HepG2 (cell line): ENCODE results near the gene MAGIX. TPM values are rescaled to one million over a fixed set of nuclear protein-coding genes. Genes with fewer than 3 reads are reported as not detected.
"Not testable (repeated sequence)": the region's sequence is repeated elsewhere in the genome, so short reads cannot be mapped to it uniquely, and the experiment has no call there.

Experiments used
- ATAC-seq: fragments of 200-7000 bp; cut with Tn5 transposase; 3 replicates; pipeline ENCODE4 v1.9.1; 2020; ENCODE audit warnings: mild to moderate bottlenecking, moderate library complexity
- BruUV-seq: library from RNA; stranded (reverse); fragments of 400-500 nt; replicated peaks from 2 replicates; lab custom pipeline; 2021; lab: Mats Ljungman, UMichigan
- CTCF ChIA-PET: fragments of 300-600 bp; formaldehyde crosslinking; extraction: SDS; loops from one replicate; lab custom pipeline; 2021; ENCODE audit warnings: low total read pairs, inconsistent platforms, low intra/inter-chr PET ratio; lab: Yijun Ruan, JAX
- POLR2A ChIA-PET: fragments of 350-600 bp; sonication (Branson Sonifier 250); formaldehyde crosslinking; loops from one replicate; lab custom pipeline; 2020; ENCODE audit warnings: antibody characterized with exemption, inconsistent platforms; lab: Yijun Ruan, JAX
- DNase-seq: peaks from one replicate; pipeline ENCODE4 v3.0.0-alpha.2; 2015; ENCODE audit warnings: low spot score
- FAIRE-seq: peaks from 3 replicates; lab custom pipeline; 2011; peaks lifted over from hg19 to GRCh38; lab: Jason Lieb, UNC
- H2AFZ ChIP-seq: one replicate; pipeline ENCODE4 v1.6.1; 2011; ENCODE audit warnings: low read length, inconsistent platforms
- H3K27ac ChIP-seq: fragments of 300-600 bp; 3 replicates; pipeline ENCODE4 v1.8.0; 2011; ENCODE audit warnings: mixed run types, mild to moderate bottlenecking, mixed read lengths, low read length, inconsistent platforms; ENCODE audit not compliant: insufficient read depth; ENCODE audit errors: extremely low read length
- H3K27me3 ChIP-seq, 2 experiments: fragments of 200-600 bp in 1 of 2; 2 replicates in 1 of 2; 3 replicates in 1 of 2; pipeline versions ENCODE4 v1.6.0 to v1.8.0; 2011; ENCODE audit warnings: low read length in 2 of 2, mild to moderate bottlenecking in 2 of 2, moderate library complexity in 2 of 2, inconsistent platforms in 1 of 2; ENCODE audit not compliant: insufficient read depth in 2 of 2, control insufficient read depth in 1 of 2
- H3K36me3 ChIP-seq, 2 experiments: fragments of 200-600 bp in 1 of 2; replicated peaks in 1 of 2; 2 replicates in 1 of 2; 3 replicates in 1 of 2; pipeline versions ENCODE4 v1.5.1 to v1.8.0; 2011; ENCODE audit warnings: low read length in 2 of 2, inconsistent platforms in 1 of 2; ENCODE audit not compliant: insufficient read depth in 2 of 2, control insufficient read depth in 1 of 2
- H3K4me1 ChIP-seq: 2 replicates; pipeline ENCODE4 v1.5.1; 2012; ENCODE audit warnings: low read length, inconsistent platforms; ENCODE audit not compliant: insufficient read depth
- H3K4me2 ChIP-seq: 2 replicates; pipeline ENCODE4 v1.6.0; 2011; ENCODE audit warnings: low read depth, low read length, inconsistent platforms
- H3K4me3 ChIP-seq, 3 experiments: fragments of 200-600 bp in 1 of 3; sonication (generic), shearing (Covaris generic) in 1 of 3; replicated peaks in 1 of 3; 2 replicates each; pipeline ENCODE4 v1.5.1; 2011 to 2016; ENCODE audit warnings: low read length in 3 of 3, inconsistent platforms in 2 of 3, low read depth in 2 of 3, mild to moderate bottlenecking in 2 of 3, control low read depth in 1 of 3, mixed read lengths in 1 of 3; ENCODE audit not compliant: insufficient read depth in 1 of 3
- H3K79me2 ChIP-seq: one replicate; pipeline ENCODE4 v1.6.1; 2011; ENCODE audit warnings: low read length, inconsistent platforms; ENCODE audit not compliant: insufficient read depth
- H3K9ac ChIP-seq: 2 replicates; pipeline ENCODE4 v1.6.0; 2011; ENCODE audit warnings: mild to moderate bottlenecking, low read depth, low read length, inconsistent platforms; ENCODE audit not compliant: insufficient read depth
- H3K9me3 ChIP-seq: 2 replicates; pipeline ENCODE4 v1.5.1; 2012; ENCODE audit warnings: mild to moderate bottlenecking, low read length
- H4K20me1 ChIP-seq: 2 replicates; pipeline ENCODE4 v1.6.0; 2011; ENCODE audit warnings: inconsistent platforms, mild to moderate bottlenecking, low read length, moderate library complexity; ENCODE audit not compliant: insufficient read depth
- BORCS8-MEF2B ChIP-seq: sonication (generic); formaldehyde crosslinking; IDR thresholded peaks from 2 replicates; pipeline ENCODE4 v1.8.0; 2022; ENCODE audit warnings: mild to moderate bottlenecking, missing genetic modification reagents
- ELF3 ChIP-seq: IDR thresholded peaks from 2 replicates; pipeline ENCODE4 v1.6.1; 2016; ENCODE audit warnings: missing genetic modification reagents, missing compliant biosample characterization
- ZFP36L1 ChIP-seq: sonication (generic); formaldehyde crosslinking; IDR thresholded peaks from 2 replicates; pipeline ENCODE4 v1.8.0; 2022; ENCODE audit warnings: mild to moderate bottlenecking, missing genetic modification reagents, moderate library complexity
- ZNF558 ChIP-seq: sonication (generic); formaldehyde crosslinking; IDR thresholded peaks from 2 replicates; pipeline ENCODE4 v1.9.0; 2022; ENCODE audit warnings: mild to moderate bottlenecking, missing genetic modification reagents, borderline replicate concordance
- WGBS: methylation state at CpG from one replicate; pipeline ENCODE4 v1.1.6; 2017; ENCODE audit warnings: low lambda C conversion rate; 5-methylcytosine and 5-hydroxymethylcytosine counted together
- in situ Hi-C: cut with HindIII; loops from 2 replicates; pipeline ENCODE4 v1.10.0; 2017; ENCODE audit warnings: low pct_unique_long_range_greater_than_20kb; ENCODE audit not compliant: extremely low pct_ligation_motif_present
- intact Hi-C: fragments of 100-400 bp; cut with micrococcal nuclease; formaldehyde crosslinking; loops from one replicate; pipeline ENCODE4 v1.10.0; 2022; ENCODE audit not compliant: unreplicated experiment
- polyA plus RNA-seq, 8 experiments: library from polyadenylated mRNA; depleted of rRNA in 3 of 8; stranded (reverse) in 7 of 8; unstranded in 1 of 8; fragments of >200 nt; fragmentation: Illumina TruSeq in 4 of 8; extraction: Trizol in 4 of 8; gene quantifications; 2 replicates each; pipeline versions ENCODE4 v1.2.1 to v1.2.3, GENCODE V29; 2011 to 2016; ENCODE audit warnings: low read depth in 4 of 8, missing spikeins in 1 of 8, mixed read lengths in 1 of 8; ENCODE audit not compliant: insufficient read depth in 1 of 8
- total RNA-seq, 5 experiments: library from RNA; depleted of rRNA; stranded (reverse); fragments of >200 nt; fragmentation: Illumina TruSeq; extraction: Trizol; gene quantifications; 2 replicates each; pipeline ENCODE4 v1.2.3, GENCODE V29; 2016; ENCODE audit warnings: low read depth in 1 of 5
- TF ChIP-seq, protein P1 (sequence below): IDR thresholded peaks from 2 replicates; pipeline ENCODE4 v1.6.1; 2016
- TF ChIP-seq, protein P2 (sequence below): sonication (generic); formaldehyde crosslinking; IDR thresholded peaks from 2 replicates; pipeline ENCODE4 v1.5.0; 2020; ENCODE audit warnings: mild to moderate bottlenecking, missing genetic modification reagents, moderate library complexity

The MAGIX gene
- total and polyA plus RNA-seq, 2 of the 13 experiments (the other 11 are each of a cell fraction or from before 2014, with no cell fraction given): 0.63 to 1.2 TPM

DNA sequence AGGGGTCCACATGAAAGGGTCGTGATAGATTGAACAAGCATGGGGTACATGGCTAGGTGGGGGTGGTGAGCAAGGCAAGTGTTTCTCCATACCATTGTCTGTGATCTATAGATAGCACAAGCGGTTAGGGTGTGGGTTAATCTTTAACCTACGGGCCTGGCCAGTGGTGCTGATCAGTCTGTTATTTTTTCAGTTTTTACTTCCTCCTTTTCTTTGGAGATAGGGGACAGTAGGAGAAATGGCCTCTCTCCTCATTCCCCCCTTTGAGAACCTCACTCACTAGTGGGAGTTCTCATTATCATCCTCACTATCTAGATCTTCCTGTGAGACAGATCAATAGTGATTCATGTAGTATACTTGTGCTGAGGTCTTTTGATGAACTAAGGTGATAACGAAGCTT lies 22.8 kb upstream of the MAGIX start:
- H3K4me3 ChIP-seq: no peak overlapping the region
- DNase-seq (peak; percentile 24), FAIRE-seq (no peak), ATAC-seq (no peak)
- ChIA-PET CTCF (no interaction called here), POLR2A (no interaction called here)
- no peaks in the 10 kb centered on the region for H3K36me3 ChIP-seq
- H3K27me3 ChIP-seq: no peaks in the 10 kb centered on the region
- no TSS peak for BruUV-seq
- in situ Hi-C loops (no loop called here), intact Hi-C loops (no loop called here)
- TF ChIP-seq BORCS8-MEF2B (CRISPR knock-in tag) (no peak), ZFP36L1 (CRISPR knock-in tag) (no peak), ELF3 (CRISPR knock-in tag) (peak; percentile 54; the same call in 1 of the 2 replicates), ZNF558 (CRISPR knock-in tag) (no peak)
- TF ChIP-seq, protein P1, sequence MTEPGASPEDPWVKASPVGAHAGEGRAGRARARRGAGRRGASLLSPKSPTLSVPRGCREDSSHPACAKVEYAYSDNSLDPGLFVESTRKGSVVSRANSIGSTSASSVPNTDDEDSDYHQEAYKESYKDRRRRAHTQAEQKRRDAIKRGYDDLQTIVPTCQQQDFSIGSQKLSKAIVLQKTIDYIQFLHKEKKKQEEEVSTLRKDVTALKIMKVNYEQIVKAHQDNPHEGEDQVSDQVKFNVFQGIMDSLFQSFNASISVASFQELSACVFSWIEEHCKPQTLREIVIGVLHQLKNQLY (CRISPR knock-in tag): no peak
- H3K4me2 ChIP-seq: no peak overlapping the region
- H3K79me2 ChIP-seq: no peaks in the 10 kb centered on the region
- 69% methylated on average over 1 of the region's 4 CpGs for WGBS
- H3K27ac ChIP-seq: no peak overlapping the region
- H2AFZ ChIP-seq: no peak overlapping the region
- peaks cover 22% of the 10 kb centered on the region for H3K9me3 ChIP-seq
- H3K4me1 ChIP-seq: peaks cover 20% of the 10 kb centered on the region
- H4K20me1 ChIP-seq: no peaks in the 10 kb centered on the region
- H3K9ac ChIP-seq: no peak overlapping the region

DNA sequence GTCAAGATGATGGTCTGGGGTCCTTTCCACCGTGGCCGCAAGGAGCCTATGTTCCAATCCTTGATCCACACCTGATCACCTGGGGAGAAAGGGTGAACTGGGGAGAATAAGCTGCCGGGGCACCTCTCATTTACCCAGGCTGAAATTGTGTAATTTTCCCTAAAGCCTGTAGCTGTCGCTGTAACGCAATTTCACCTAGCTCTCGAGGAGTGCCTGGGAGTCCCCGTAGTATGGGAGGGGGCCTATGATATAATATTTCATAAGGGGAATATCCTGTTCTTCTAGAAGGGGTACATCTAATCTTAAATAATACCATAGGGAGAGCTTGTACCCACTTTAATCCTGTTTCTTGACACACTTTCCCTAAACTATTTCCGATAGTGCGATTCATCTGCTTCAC lies 20.3 kb upstream of the MAGIX start:
- in situ Hi-C loops, H3K27ac ChIP-seq, BruUV-seq, H3K4me3 ChIP-seq, H3K79me2 ChIP-seq: not testable (repeated sequence)
- TF ChIP-seq, protein P2, sequence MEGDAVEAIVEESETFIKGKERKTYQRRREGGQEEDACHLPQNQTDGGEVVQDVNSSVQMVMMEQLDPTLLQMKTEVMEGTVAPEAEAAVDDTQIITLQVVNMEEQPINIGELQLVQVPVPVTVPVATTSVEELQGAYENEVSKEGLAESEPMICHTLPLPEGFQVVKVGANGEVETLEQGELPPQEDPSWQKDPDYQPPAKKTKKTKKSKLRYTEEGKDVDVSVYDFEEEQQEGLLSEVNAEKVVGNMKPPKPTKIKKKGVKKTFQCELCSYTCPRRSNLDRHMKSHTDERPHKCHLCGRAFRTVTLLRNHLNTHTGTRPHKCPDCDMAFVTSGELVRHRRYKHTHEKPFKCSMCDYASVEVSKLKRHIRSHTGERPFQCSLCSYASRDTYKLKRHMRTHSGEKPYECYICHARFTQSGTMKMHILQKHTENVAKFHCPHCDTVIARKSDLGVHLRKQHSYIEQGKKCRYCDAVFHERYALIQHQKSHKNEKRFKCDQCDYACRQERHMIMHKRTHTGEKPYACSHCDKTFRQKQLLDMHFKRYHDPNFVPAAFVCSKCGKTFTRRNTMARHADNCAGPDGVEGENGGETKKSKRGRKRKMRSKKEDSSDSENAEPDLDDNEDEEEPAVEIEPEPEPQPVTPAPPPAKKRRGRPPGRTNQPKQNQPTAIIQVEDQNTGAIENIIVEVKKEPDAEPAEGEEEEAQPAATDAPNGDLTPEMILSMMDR (CRISPR knock-in tag): 0 out of 2 replicates have a peak, but pooled peaks have one; percentile 9
- TF ChIP-seq, all 625 proteins: peak for 1; not testable (repeated sequence) for 624
- 60% methylated on average over 9 of the region's 9 CpGs for WGBS
- H3K9ac ChIP-seq, H3K4me2 ChIP-seq, POLR2A ChIA-PET, H3K27me3 ChIP-seq, H2AFZ ChIP-seq, intact Hi-C loops, FAIRE-seq, DNase-seq, CTCF ChIA-PET, H4K20me1 ChIP-seq, ATAC-seq, H3K36me3 ChIP-seq: not testable (repeated sequence)
- Histone ChIP-seq H3K4me1 (peaks cover 20% of the 10 kb centered on the region), H3K9me3 (peaks cover 22% of the 10 kb centered on the region)

DNA sequence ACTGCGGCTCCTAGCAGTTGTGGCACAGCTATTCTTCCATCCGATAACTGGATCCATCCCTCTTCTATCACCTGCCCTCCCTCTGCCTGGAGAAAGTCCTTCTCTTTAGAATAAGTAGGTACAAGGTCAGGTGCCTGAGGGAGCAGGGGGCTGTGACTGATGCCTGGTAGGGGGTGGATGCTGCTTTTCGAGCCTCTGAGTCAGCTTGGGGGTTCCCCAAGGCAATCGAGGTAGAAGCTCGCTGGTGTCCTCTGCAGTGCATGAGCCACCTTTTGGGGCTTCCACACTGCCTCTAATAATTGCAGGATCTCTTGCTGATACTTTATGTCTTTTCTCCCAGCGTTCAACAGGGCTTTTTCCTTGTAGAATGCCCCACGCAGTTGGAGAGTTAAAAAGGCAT lies 19.4 kb upstream of the MAGIX start:
- Histone ChIP-seq H3K4me1 (peaks cover 17% of the 10 kb centered on the region), H3K9me3 (peaks cover 22% of the 10 kb centered on the region)
- POLR2A ChIA-PET, H3K79me2 ChIP-seq, H3K36me3 ChIP-seq, BruUV-seq, H3K27me3 ChIP-seq, H2AFZ ChIP-seq, FAIRE-seq, CTCF ChIA-PET, H3K4me3 ChIP-seq, H3K4me2 ChIP-seq, ATAC-seq, intact Hi-C loops, H4K20me1 ChIP-seq, DNase-seq, in situ Hi-C loops, H3K27ac ChIP-seq, H3K9ac ChIP-seq: not testable (repeated sequence)
- WGBS: 100% methylated on average over 1 of the region's 7 CpGs
